Measurements from ENCODE around the gene TRO.

GRCh38 chrX:54980334-54980733, 59.7 kb downstream of the TRO start:
- TF ChIP-seq CTCF (IDR thresholded peaks at IDR 0.05) (no peak), POLR2A (IDR thresholded peaks at IDR 0.05) (no peak)
